22Rv1 (cell line): Measurements from ENCODE around the gene SAXO1.

Experiments
- H3K27ac ChIP-seq: fragments of 450-650 bp; 2 replicates; pipeline ENCODE4 v1.5.1; 2017
- CTCF ChIP-seq: fragments of 450-650 bp; IDR thresholded peaks from 2 replicates; pipeline ENCODE4 v1.5.1; 2017; ENCODE audit warnings: mild to moderate bottlenecking
- ZFX ChIP-seq: fragments of 450-650 bp; IDR thresholded peaks from 2 replicates; pipeline ENCODE4 v1.6.1; 2017; ENCODE audit warnings: antibody characterized with exemption, borderline replicate concordance

Gene SAXO1

DNA sequence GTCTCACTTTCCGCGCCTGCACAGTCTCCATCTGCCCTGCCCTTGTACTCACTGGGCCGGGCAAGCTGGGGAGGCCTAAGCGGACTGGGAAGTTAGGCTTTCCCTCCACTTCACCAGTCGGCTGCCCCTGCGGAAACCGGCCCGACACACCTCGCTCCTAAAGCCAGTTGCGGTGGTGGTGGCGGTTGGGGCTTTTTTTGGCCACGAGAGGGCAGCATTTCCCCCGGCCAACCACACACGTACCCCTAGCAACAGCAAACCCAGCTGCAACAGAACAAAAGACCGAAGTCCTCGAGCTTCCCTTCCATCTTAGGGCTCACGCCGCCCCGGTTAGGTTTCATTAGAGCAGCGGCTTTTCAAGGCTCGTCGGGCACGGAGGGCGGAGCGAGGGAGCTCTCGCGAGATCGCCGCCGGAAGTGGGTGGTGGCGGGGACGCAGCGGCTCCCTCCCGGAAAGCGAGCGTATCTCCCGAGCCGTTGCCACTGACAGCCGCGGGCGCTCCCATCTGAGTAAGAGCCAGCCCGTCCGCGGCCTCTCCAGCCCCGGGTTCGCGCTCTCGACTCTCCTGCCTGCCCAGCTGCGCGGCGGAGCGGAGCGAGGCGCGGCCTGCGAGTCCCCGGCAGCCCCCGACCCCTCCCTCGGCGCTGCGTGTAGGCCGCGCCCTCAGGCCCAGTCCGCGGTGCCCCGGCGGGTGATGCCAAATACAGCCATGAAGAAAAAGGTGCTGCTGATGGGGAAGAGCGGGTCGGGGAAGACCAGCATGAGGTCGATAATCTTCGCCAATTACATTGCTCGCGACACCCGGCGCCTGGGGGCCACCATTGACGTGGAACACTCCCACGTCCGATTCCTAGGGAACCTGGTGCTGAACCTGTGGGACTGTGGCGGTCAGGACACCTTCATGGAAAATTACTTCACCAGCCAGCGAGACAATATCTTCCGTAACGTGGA is 16.2 kb upstream of the SAXO1 start, which contains the start of gene RRAGA:
RRAGA (plus strand) TSS at position 462 of the 951 bp plus-strand sequence; CDS start at position 695, 233 bp downstream.
- peak within 1 kb of the TSS; percentile 97 for H3K27ac ChIP-seq
- TF ChIP-seq ZFX (0 out of 2 replicates have a peak, but pooled peaks have one; percentile 55), CTCF (peak; percentile 90)

DNA sequence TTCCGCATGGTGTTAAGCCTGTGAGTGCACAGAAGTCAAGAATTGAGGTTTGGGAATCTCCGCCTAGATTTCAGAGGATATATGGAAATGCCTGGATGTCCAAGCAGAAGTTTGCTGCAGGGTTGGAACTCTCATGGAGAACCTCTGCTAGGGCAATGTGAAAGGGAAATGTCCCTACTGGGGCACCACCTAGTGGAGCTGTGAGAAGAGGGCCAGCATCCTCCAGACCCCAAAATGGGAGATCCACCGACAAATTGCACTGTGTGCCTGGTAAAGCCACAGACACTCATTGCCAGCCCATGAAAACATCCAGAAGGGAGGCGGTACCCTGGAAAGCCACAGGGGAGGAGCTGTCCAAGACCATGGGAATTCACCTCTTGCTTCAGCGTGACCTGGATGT is 3.6 kb upstream of the SAXO1 start:
- TF ChIP-seq ZFX: no peak
- no peak for TF ChIP-seq CTCF
- H3K27ac ChIP-seq: no peak overlapping the region

DNA sequence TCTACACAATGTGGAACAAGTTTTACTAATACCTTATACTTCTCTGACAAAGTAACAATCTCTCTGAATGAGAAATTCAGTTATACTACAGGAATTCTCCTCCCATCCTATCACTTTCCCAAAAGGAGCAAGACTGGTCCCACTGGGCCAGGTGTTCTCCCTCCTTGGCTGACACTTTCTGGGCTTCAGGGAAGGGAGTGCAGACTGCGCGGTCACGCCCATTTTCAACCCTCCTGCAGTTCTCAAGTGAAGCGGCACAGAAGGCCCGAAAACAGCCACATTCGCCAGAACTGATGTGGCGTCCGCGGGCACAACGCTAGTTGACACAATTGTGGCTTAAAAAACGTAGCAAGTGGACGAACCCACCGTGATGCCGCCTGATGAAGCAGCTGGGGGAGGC is 603 bp downstream of the SAXO1 start:
- no peak overlapping the region for H3K27ac ChIP-seq
- TF ChIP-seq ZFX: no peak
- no peak for TF ChIP-seq CTCF

DNA sequence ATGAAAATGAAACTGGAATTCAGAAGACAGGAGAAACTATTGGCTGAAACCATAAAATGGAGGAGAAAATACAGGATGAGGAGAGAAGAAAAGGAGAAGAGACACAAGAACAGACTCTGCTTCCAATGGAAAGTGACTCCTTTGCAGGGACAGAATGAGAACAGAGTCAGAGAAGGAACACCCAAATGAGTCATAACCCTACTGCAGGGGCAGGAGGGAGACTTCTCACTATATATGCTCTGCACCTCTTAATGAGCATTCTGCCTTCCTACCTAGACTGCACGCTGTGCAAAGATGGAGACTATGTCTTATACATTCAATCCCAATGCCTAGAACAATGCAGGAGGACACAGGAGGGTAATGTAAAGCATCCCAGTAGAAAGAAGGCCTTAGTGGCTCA is 2.1 kb downstream of the SAXO1 start:
- H3K27ac ChIP-seq: no peak overlapping the region

GRCh38 chr9:19028835-19029451 is 4.1 kb downstream of the SAXO1 start:
- H3K27ac ChIP-seq: no peak overlapping the region
- no peak for TF ChIP-seq ZFX
- peak; percentile 83 for TF ChIP-seq CTCF

More for the DNA sequence above, 2.1 kb downstream of the SAXO1 start:
- no peak for TF ChIP-seq CTCF
- no peak for TF ChIP-seq ZFX

DNA sequence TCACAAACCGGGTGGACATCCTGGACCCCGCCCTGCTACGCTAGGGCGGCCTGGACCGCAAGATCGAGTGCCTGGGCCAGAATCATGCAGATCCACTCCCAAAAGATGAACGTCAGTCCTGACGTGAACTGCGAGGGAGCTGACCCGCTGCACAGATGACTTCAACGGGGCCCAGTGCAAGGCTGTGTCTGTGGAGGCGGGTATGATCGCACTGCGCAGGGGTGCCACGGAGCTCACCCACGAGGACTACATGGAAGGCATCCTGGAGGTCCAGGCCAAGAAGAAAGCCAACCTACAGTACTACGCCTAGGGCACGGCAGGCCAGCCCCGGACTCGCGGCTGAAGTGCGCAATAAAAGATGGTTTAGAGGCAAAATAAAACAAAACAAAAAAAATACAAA is 5.2 kb downstream of the SAXO1 start:
- no peak for TF ChIP-seq CTCF
- no peak for TF ChIP-seq ZFX
- H3K27ac ChIP-seq: no peak overlapping the region

GRCh38 chr9:19026375-19026774 is 6.6 kb downstream of the SAXO1 start:
- TF ChIP-seq CTCF: no peak
- TF ChIP-seq ZFX: no peak
- H3K27ac ChIP-seq: no peak overlapping the region
